ENCODE data around the gene MSH2. TPM values are rescaled to one million over a fixed set of nuclear protein-coding genes. Genes with fewer than 3 reads are reported as not detected.
"Not testable (repeated sequence)": the region's sequence is repeated elsewhere in the genome, so short reads cannot be mapped to it uniquely, and the experiment has no call there.

Gene MSH2
- total and polyA plus RNA-seq, 11 donors = 4.4 to 19.0 (median 11.6) TPM

GRCh38 chr2:47499621-47500309 is 96.8 kb downstream of the MSH2 start:
- no peak overlapping the region for H3K4me3 ChIP-seq
- no peak overlapping the region for H3K27ac ChIP-seq
- 89 to 94% (median 92%) methylated on average over 6 to 7 of the region's 7 CpGs for WGBS, 4 donors
- ATAC-seq = no peak
- H3K36me3 ChIP-seq = no peaks in the 10 kb centered on the region
- TF ChIP-seq POLR2A (IDR thresholded peaks at IDR 0.05) (no peak), CTCF (IDR thresholded peaks at IDR 0.05) (no peak)
- peaks cover 0 to 17% (median 0%) of the 10 kb centered on the region in 12 donors for H3K9me3 ChIP-seq
- intact Hi-C loops (cut with DNase I) = no loop called here
- DNase-seq = no peak
- H3K4me1 ChIP-seq = no peaks in the 10 kb centered on the region
- no peaks in the 10 kb centered on the region for H3K27me3 ChIP-seq

GRCh38 chr2:47501374-47502200 is 98.6 kb downstream of the MSH2 start:
- ATAC-seq (no peak), DNase-seq (no peak)
- Histone ChIP-seq H3K27ac (no peak overlapping the region), H3K9me3 (peaks cover 0 to 19% (median 0%) of the 10 kb centered on the region in 12 donors), H3K36me3 (no peaks in the 10 kb centered on the region), H3K4me3 (no peak overlapping the region), H3K4me1 (no peaks in the 10 kb centered on the region), H3K27me3 (no peaks in the 10 kb centered on the region)
- intact Hi-C loops (cut with DNase I) = no loop called here
- WGBS, 4 donors = 47 to 66% (median 57%) methylated on average over 3 of the region's 3 CpGs
- TF ChIP-seq POLR2A (IDR thresholded peaks at IDR 0.05) = no peak

- WGBS, 4 donors = 86 to 96% (median 90%) methylated on average over 2 of the region's 2 CpGs
- DNase-seq; H3K27ac ChIP-seq; intact Hi-C loops (cut with DNase I); H3K27me3 ChIP-seq; H3K4me3 ChIP-seq; H3K4me1 ChIP-seq; ATAC-seq; H3K36me3 ChIP-seq: not testable (repeated sequence)
- H3K9me3 ChIP-seq = peaks cover 0 to 19% (median 0%) of the 10 kb centered on the region in 12 donors
Measured at GRCh38 chr2:47502498-47502897, 99.5 kb downstream of the MSH2 start.

GRCh38 chr2:47503481-47504070 is 100.6 kb downstream of the MSH2 start:
- 92 to 93% (median 92%) methylated on average over 8 of the region's 8 CpGs for WGBS, 4 donors
- peaks cover 0 to 19% (median 0%) of the 10 kb centered on the region in 12 donors for H3K9me3 ChIP-seq
- H3K4me3 ChIP-seq = no peak overlapping the region
- no peaks in the 10 kb centered on the region for H3K36me3 ChIP-seq
- intact Hi-C loops (cut with DNase I) = no loop called here
- no peak overlapping the region for H3K27ac ChIP-seq
- no peak for DNase-seq
- TF ChIP-seq CTCF (IDR thresholded peaks at IDR 0.05) (no peak), POLR2A (IDR thresholded peaks at IDR 0.05) (no peak)
- H3K27me3 ChIP-seq = no peaks in the 10 kb centered on the region
- ATAC-seq = no peak
- H3K4me1 ChIP-seq = no peaks in the 10 kb centered on the region
